ENCODE measurements around the gene PRKAR1A. TPM values are rescaled to one million over a fixed set of nuclear protein-coding genes. Genes with fewer than 3 reads are reported as not detected.
"Not testable (repeated sequence)": the region's sequence is repeated elsewhere in the genome, so short reads cannot be mapped to it uniquely, and the experiment has no call there.

Gene PRKAR1A
- total RNA-seq, 1 experiment from 2014 or later, result 233 TPM

GRCh38 chr17:68511254-68511670 lies 968 bp upstream of the PRKAR1A start:
- DNase-seq (ENCODE audit: low read depth), result peak; percentile 58

GRCh38 chr17:68511671-68512246 lies 471 bp upstream of the PRKAR1A start:
- peak; percentile 72 for DNase-seq (ENCODE audit: low read depth)

GRCh38 chr17:68512960-68513474 lies 787 bp downstream of the PRKAR1A start:
- peak; percentile 58 for DNase-seq (ENCODE audit: low read depth)

- no peak for DNase-seq (ENCODE audit: low read depth)
Observed at GRCh38 chr17:68513932-68514331, 1.7 kb downstream of the PRKAR1A start.

GRCh38 chr17:68514831-68515635 lies 2.8 kb downstream of the PRKAR1A start:
- DNase-seq (ENCODE audit: low read depth), result peak; percentile 17

GRCh38 chr17:68516732-68517131 lies 4.5 kb downstream of the PRKAR1A start:
- no peak for DNase-seq (ENCODE audit: low read depth)

GRCh38 chr17:68517605-68518004 lies 5.4 kb downstream of the PRKAR1A start:
- not testable (repeated sequence) for DNase-seq (ENCODE audit: low read depth)

- DNase-seq (ENCODE audit: low read depth), result no peak
Observed at GRCh38 chr17:68518063-68518815, 6.0 kb downstream of the PRKAR1A start.

- not testable (repeated sequence) for DNase-seq (ENCODE audit: low read depth)
Observed at GRCh38 chr17:68519051-68519450, 6.8 kb downstream of the PRKAR1A start.

GRCh38 chr17:68519911-68520310 lies 7.7 kb downstream of the PRKAR1A start:
- no peak for DNase-seq (ENCODE audit: low read depth)

- DNase-seq (ENCODE audit: low read depth), result no peak
Observed at GRCh38 chr17:68522266-68522665, 10.0 kb downstream of the PRKAR1A start.

GRCh38 chr17:68526548-68526947 lies 14.3 kb downstream of the PRKAR1A start:
- no peak for DNase-seq (ENCODE audit: low read depth)

- DNase-seq (ENCODE audit: low read depth), result no peak
Observed at GRCh38 chr17:68527314-68527713, 15.1 kb downstream of the PRKAR1A start.

- no peak for DNase-seq (ENCODE audit: low read depth)
Observed at GRCh38 chr17:68531252-68531651, 19.0 kb downstream of the PRKAR1A start.

- no peak for DNase-seq (ENCODE audit: low read depth)
Observed at GRCh38 chr17:68532826-68533225, 20.6 kb downstream of the PRKAR1A start.

- peak; percentile 35 for DNase-seq (ENCODE audit: low read depth)
Observed at GRCh38 chr17:68533887-68534694, 21.9 kb downstream of the PRKAR1A start.

GRCh38 chr17:68534695-68535088 lies 22.5 kb downstream of the PRKAR1A start:
- DNase-seq (ENCODE audit: low read depth), result no peak

- no peak for DNase-seq (ENCODE audit: low read depth)
Observed at GRCh38 chr17:68535922-68536321, 23.7 kb downstream of the PRKAR1A start.

GRCh38 chr17:68539548-68540467 lies 27.6 kb downstream of the PRKAR1A start:
- DNase-seq (ENCODE audit: low read depth), result no peak

- DNase-seq (ENCODE audit: low read depth), result no peak
Observed at GRCh38 chr17:68540981-68541380, 28.8 kb downstream of the PRKAR1A start.

Data from LHCN-M2 (cell line).